Measurements from ENCODE around the gene PRR11.
"Not testable (repeated sequence)": the region's sequence is repeated elsewhere in the genome, so short reads cannot be mapped to it uniquely, and the experiment has no call there.

The PRR11 gene

DNA sequence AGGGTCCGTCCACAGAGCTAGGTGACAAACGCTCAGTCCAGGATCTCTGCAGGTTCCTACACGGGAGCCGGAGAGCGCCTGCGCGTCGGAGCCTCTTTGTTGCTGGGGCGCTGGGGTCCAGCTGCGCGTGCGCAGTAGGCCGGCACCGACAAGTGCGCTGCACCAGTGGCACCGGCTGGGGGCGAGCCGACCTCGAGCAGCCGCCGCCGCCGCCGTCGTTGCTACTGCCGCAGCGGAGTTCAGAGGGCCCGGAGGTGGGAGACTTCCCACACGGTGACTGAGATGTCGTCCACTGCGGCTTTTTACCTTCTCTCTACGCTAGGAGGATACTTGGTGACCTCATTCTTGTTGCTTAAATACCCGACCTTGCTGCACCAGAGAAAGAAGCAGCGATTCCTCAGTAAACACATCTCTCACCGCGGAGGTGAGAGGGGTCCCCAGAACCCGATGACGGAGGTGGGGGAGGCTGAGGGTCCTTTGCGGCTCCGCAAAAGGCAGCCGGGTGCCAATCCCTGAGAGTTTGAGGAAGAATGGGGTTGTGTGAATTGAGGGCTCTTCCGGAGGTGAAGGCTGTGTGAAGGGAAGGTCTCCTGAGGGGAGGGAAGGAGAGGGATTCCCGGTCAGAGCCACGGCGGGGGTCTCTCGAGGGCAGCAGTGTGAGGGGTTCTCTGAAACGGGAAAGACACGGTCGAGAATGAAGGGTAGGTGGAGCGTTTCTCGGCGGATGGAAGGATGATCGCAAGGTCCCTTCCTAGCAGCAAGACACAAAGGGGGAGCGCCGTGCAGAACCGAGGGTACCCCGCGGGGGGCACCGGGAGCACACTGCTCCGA lies 65.0 kb downstream of the PRR11 start, which contains the start of gene GDPD1:
GDPD1 (plus strand) TSS at position 184 of the 831 bp plus-strand sequence; CDS start at position 283, 99 bp downstream.
- DNase-seq, result peak; percentile 97 to 99 (median 98)

DNA sequence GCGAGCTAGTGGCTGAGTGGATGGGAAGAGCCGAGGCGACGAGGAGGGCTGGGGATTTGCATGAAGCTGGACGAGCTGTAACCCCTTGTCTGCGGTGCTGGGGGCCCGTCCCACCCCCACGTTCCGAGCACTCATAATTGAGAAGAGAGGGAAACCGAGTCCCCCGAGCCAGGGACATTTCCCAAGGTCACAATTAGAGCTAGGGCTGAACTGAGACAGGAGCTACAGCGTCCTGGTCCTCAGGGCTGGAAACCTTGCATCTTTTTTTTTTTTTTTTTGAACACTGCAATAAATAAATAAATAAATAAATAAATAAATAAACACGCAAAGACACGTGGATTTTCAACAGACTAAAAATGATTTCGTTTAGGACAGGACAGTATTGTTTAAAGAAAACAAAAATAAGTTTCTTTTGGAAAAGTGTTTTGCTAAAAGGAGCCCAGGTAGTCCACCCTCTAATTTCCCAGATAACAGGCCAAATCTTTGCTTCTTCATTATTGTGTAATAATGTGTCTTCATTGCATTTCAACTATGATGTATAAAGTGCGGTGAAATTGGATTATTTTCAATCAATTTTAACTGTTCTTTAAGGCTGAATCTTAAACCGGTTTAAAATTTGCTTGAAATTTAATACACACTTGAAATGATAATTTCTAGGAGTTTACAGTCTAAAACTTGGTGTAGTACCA lies 65.8 kb downstream of the PRR11 start:
- no peak for DNase-seq

DNA sequence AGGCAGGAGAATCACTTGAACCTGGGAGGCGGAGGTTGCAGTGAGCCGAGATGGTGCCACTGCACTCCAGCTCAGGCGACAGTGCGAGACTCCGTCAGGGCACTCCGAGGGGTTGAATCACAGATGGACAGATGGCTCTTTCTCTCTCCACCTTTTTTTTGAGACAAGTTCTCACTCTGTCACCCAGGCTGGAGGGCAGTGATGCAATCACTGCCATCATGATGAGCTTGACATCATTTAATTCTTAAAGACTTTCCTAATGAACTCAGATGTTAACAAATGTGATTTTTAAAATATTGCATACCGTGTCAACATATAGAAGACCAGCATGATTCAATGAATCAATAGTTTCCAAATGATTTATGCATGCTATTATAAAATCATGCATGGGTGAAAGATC lies 68.3 kb downstream of the PRR11 start:
- DNase-seq, result no peak

DNA sequence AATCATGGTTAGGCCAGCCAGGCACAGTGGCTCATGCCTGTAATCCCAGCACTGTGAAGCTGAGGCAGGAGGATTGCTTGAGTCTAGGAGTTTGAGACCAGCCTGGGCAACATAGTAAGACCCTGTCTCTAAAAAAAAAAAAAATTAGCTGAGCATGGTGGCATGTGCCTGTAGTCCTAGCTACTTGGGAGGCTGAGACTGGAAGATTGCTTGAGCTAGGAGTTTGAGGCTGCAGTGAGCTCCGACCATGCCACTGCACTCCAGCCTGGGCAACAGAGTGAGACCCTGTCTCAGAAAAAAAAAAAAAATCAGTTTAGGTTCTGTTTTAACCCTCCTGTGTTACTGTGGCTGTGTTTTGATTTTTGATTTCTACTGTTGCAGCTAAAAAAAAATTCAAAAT lies 73.0 kb downstream of the PRR11 start:
- not testable (repeated sequence) for DNase-seq

DNA sequence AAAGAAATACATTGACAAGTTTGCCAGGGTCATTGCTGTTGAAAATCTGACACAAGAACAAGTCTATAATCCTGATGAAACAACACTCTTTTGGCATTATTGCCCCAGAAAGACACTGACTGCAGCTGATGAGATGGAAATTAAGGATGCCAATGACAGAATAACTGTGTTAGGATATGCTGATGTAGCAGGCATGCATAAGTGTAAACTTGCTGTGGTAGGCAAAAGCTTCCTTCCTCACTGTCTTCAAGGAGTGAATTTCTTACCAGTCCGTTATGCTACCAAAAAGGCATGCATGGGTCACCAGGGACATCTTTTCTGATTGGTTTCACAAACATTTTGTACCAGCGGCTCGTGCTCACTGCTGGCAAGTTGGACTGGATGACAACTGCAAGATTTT lies 75.2 kb downstream of the PRR11 start:
- peak in 2 of 4 experiments; percentile 11 to 46 for DNase-seq

DNA sequence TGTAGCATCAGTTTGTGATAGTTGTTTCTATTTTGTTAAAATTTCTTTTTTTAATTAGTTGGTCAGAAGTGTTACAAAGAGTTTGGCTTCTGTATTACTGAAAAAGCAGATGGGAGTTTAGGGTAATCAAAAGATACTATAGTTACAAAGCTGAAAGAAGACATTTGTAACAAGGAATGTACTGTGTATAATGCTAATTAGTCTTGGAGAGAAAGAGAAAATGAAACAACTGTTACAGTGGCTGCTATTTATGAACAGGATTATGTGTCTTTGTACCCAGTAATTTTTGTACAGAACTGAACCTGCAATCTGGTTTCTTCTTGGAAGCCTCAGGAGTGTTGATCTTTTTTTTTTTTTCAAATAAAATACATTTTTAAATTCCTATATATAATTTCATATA lies 79.1 kb downstream of the PRR11 start:
- DNase-seq, result no peak

DNA sequence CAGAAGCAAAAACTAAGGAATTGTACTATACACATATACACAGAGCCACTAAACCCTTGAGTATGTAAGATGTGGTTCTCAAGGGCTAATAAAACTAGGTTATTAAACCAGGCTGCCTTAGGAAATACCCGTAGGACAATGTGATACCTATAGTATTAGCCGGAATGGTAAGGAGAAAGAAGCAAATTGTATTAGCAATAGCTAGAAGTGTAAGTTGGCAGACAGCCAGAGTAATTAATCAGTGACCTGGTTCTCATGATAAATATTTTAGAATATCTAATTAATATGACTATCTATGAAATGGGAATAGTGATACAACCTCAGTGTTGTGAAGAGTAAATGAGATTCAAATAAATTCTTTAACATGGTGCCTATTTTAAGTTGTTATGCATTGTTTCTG lies 83.4 kb downstream of the PRR11 start:
- no peak for DNase-seq

DNA sequence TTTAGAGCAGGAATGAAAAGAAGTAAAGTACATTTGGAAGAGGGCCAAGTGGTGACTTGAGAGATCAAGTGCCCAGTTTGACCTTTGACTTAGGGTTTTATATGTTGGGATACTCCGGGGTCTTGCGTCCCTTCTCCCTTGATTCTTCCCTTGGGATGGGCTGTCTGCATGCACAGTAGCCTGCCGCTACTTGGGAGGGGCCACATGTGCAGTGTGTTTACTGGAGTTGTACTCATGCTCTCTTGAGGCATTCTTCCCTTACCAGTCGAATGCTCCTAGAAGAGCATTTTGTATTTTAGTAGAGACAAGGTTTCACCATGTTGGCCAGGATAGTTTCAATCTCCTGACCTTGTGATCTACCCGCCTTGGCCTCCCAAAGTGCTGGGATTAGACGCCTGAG lies 88.5 kb downstream of the PRR11 start:
- no peak for DNase-seq
